ENCODE data around the gene LRWD1. TPM values are rescaled to one million over a fixed set of nuclear protein-coding genes. Genes with fewer than 3 reads are reported as not detected.

Gene LRWD1
- total and polyA plus RNA-seq, 9 of the 15 experiments (the other 6 are each of a cell fraction or from before 2014, with no cell fraction given), result 0.61 to 66.0 (median 33.2) TPM

GRCh38 chr7:102433219-102434038, 31.4 kb upstream of the LRWD1 start, which contains the start of gene ORAI2 (continued):
- TF ChIP-seq PBX2 (CRISPR knock-in tag; IDR thresholded peaks at IDR 0.05; ENCODE audit: low read depth) (no peak), PBX2 (tag; conservative IDR thresholded peaks at IDR 0.05; ENCODE audit: low read depth) (no peak), KLF13 (tag; IDR thresholded peaks at IDR 0.05; ENCODE audit: borderline replicate concordance, low read depth) (no peak), ZFP91 (CRISPR knock-in tag; IDR thresholded peaks at IDR 0.05) (no peak), CCNT2 (IDR thresholded peaks at IDR 0.05; ENCODE audit: borderline replicate concordance, extremely low read depth, insufficient read length, low read depth, low read length) (peak; percentile 31), ZNF76 (CRISPR knock-in tag; IDR thresholded peaks at IDR 0.05; ENCODE audit: borderline replicate concordance) (no peak), HIVEP1 (CRISPR knock-in tag; IDR thresholded peaks at IDR 0.05) (no peak), FIP1L1 (IDR thresholded peaks at IDR 0.05; ENCODE audit: low read depth, low read length, poor library complexity, severe bottlenecking) (no peak), ZNF280A (IDR thresholded peaks at IDR 0.05; ENCODE audit: low read depth, partially characterized antibody) (no peak), CBFA2T2 (conservative IDR thresholded peaks at IDR 0.05) (no peak), FOXK1 (CRISPR knock-in tag; IDR thresholded peaks at IDR 0.05; ENCODE audit: borderline replicate concordance) (no peak), FOXA3 (CRISPR knock-in tag; conservative IDR thresholded peaks at IDR 0.05 in 1 of 2, IDR thresholded peaks at IDR 0.05 in 1 of 2) (no peak), CAMTA2 (CRISPR knock-in tag; conservative IDR thresholded peaks at IDR 0.05) (no peak), KLF10 (CRISPR knock-in tag; IDR thresholded peaks at IDR 0.05) (no peak)

All from K562 (cell line).